Uterus (tissue), 4 donors: ENCODE measurements around the gene FHIT. TPM values are rescaled to one million over a fixed set of nuclear protein-coding genes. Genes with fewer than 3 reads are reported as not detected.

Experiments used
- DNase-seq, 2 donors: peaks; one replicate each; pipeline ENCODE4 v3.0.0-alpha.2; 2019 to 2020
- H3K27ac ChIP-seq, 2 donors: fragments of 200-600 bp; sonication (generic); 1 replicate in 1 of 2; 2 replicates in 1 of 2; pipeline ENCODE4 v1.5.1; 2016 to 2018
- H3K27me3 ChIP-seq, 2 donors: fragments of 200-600 bp; sonication (generic); one replicate each; pipeline ENCODE4 v1.5.1; 2018 to 2019; ENCODE audit warnings: control low read depth in 1 of 2
- H3K36me3 ChIP-seq, 2 donors: fragments of 200-600 bp; sonication (generic); one replicate each; pipeline ENCODE4 v1.5.1; 2019; ENCODE audit warnings: control low read depth in 1 of 2
- H3K4me1 ChIP-seq, 2 donors: fragments of 200-600 bp; sonication (generic); one replicate each; pipeline ENCODE4 v1.5.1; 2018 to 2019; ENCODE audit warnings: control low read depth in 1 of 2
- H3K4me3 ChIP-seq, 2 donors: fragments of 200-600 bp; sonication (generic); 1 replicate in 1 of 2; 2 replicates in 1 of 2; pipeline ENCODE4 v1.5.1; 2018 to 2019; ENCODE audit warnings: mild to moderate bottlenecking in 1 of 2
- H3K9me3 ChIP-seq, 2 donors: fragments of 200-600 bp; sonication (generic); one replicate each; pipeline ENCODE4 v1.5.1; 2019; ENCODE audit warnings: control low read depth in 1 of 2
- POLR2A ChIP-seq, 2 donors: fragments of 450-650 bp; IDR thresholded peaks; one replicate each; pipeline ENCODE4 v1.6.1; 2016; ENCODE audit warnings: antibody characterized with exemption in 2 of 2, mild to moderate bottlenecking in 1 of 2, moderate library complexity in 1 of 2
- intact Hi-C: fragments of 100-400 bp; cut with DNase I; formaldehyde crosslinking; loops from one replicate; pipeline ENCODE4 v1.15.1; 2023; ENCODE audit warnings: low total_unique reads
- total RNA-seq, 4 donors: library from RNA; depleted of rRNA in 3 of 4; stranded (reverse); fragments of >200 nt in 3 of 4; gene quantifications; one replicate each; pipeline versions ENCODE4 v1.1.0 to v1.2.4, GENCODE V29; 2014 to 2023
- TF ChIP-seq, protein P1 (sequence below), 4 experiments: fragments of 200-600 bp in 2 of 4; fragments of 450-650 bp in 2 of 4; sonication (generic) in 2 of 4; IDR thresholded peaks; one replicate each; pipeline ENCODE4 v1.5.1; 2016 to 2019; ENCODE audit warnings: antibody characterized with exemption in 4 of 4, mild to moderate bottlenecking in 2 of 4, moderate library complexity in 1 of 4
- donor health status: DM: yes; HTN: yes; CAD: no.

Gene FHIT
- total RNA-seq, 4 donors from 2014 or later: 1.3 to 15.2 (median 7.3) TPM

DNA sequence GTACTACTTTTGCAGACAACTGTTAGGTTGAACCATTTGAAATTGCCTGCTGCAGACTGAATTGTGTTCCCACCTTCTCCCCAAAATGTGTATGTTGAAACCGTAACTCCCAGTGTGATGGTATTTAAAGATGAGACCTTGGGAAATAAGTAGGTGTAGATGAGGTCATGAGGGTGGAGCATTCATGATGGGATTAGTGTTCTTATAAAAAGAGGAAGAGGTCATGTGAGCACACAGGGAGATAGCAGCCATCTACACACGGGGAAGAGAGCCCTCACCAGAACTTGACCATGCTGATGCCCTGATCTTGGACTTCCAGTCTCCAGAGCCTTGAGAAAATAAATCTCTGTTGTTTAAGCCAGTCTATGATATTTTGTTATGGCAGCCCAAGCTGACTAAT, 17.4 kb upstream of the FHIT start:
- no peak for TF ChIP-seq POLR2A (IDR thresholded peaks at IDR 0.05)
- TF ChIP-seq, protein P1, sequence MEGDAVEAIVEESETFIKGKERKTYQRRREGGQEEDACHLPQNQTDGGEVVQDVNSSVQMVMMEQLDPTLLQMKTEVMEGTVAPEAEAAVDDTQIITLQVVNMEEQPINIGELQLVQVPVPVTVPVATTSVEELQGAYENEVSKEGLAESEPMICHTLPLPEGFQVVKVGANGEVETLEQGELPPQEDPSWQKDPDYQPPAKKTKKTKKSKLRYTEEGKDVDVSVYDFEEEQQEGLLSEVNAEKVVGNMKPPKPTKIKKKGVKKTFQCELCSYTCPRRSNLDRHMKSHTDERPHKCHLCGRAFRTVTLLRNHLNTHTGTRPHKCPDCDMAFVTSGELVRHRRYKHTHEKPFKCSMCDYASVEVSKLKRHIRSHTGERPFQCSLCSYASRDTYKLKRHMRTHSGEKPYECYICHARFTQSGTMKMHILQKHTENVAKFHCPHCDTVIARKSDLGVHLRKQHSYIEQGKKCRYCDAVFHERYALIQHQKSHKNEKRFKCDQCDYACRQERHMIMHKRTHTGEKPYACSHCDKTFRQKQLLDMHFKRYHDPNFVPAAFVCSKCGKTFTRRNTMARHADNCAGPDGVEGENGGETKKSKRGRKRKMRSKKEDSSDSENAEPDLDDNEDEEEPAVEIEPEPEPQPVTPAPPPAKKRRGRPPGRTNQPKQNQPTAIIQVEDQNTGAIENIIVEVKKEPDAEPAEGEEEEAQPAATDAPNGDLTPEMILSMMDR (IDR thresholded peaks at IDR 0.05): no peak
- H3K4me1 ChIP-seq: no peaks in the 10 kb centered on the region
- no peak overlapping the region for H3K27ac ChIP-seq
- no peaks in the 10 kb centered on the region for H3K36me3 ChIP-seq
- intact Hi-C loops: no loop called here
- H3K4me3 ChIP-seq: no peak overlapping the region
- no peaks in the 10 kb centered on the region for H3K27me3 ChIP-seq
- no peak for DNase-seq
- no peaks in the 10 kb centered on the region for H3K9me3 ChIP-seq

DNA sequence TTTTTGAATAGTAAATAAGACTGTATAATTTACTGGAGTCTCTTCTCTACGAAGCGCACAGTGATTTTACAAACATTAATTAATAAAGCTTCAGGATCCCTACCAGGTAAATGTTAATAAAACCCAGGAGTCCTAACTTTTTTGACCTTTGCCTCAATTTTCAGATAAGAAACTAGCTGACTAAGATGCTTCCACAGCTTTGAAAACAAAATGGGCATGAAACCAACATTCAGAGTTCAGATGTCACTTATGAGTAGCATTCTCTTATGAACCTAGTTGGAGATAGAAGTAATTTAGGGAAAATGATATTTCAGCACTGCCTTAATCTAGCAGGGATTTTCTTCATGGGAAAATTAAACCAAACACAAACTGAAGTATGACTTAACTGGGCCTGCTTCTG, 13.0 kb upstream of the FHIT start:
- H3K4me3 ChIP-seq: no peak overlapping the region
- H3K27me3 ChIP-seq: no peaks in the 10 kb centered on the region
- no peak overlapping the region for H3K27ac ChIP-seq
- no peak for TF ChIP-seq POLR2A (IDR thresholded peaks at IDR 0.05)
- TF ChIP-seq, protein P1 (IDR thresholded peaks at IDR 0.05): no peak
- no peak for DNase-seq
- intact Hi-C loops: no loop called here
- H3K36me3 ChIP-seq: no peaks in the 10 kb centered on the region
- H3K4me1 ChIP-seq: no peaks in the 10 kb centered on the region
- H3K9me3 ChIP-seq: no peaks in the 10 kb centered on the region

DNA sequence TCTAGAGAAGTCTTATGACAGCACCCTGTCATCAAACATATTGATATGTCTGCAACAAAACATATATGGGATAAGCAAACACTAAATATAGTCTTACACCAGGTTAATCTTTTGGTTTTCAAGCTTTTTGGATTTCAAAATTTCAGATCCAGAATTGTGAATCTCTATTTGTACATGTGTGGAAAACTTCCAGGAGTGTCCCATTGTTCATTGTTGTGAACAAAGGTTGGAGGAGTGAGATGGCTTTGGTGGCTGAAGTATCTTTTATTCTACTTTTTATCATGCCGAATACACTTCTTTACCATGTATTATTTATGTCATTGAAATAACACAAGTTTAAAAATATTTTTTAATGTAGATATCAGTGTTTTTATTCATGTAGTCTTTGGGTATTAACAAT, 5.9 kb upstream of the FHIT start:
- intact Hi-C loops: no loop called here
- no peaks in the 10 kb centered on the region for H3K4me1 ChIP-seq

DNA sequence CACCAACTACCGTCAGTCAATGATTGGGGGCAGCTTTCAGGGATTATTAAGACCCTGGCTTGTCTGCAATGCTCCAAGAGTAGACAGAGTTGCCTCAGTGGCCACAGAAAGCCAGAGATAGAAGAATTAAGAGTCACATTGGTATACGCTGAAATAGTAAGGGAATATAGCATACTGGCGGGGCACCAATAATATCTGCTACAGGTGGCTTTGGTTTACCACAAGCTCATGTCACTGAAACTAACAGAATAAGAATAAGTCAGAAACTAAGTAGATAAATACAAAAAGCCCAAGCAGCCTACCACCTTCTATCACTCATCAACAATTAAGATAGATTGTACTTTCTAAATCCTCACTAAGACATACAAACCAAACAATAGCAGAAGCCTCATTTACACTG, 2.5 kb upstream of the FHIT start:
- TF ChIP-seq POLR2A (IDR thresholded peaks at IDR 0.05): no peak
- TF ChIP-seq, protein P1 (IDR thresholded peaks at IDR 0.05): no peak
- DNase-seq: no peak
- Histone ChIP-seq H3K36me3 (no peaks in the 10 kb centered on the region), H3K9me3 (no peaks in the 10 kb centered on the region), H3K4me1 (no peaks in the 10 kb centered on the region), H3K4me3 (no peak overlapping the region), H3K27ac (no peak overlapping the region), H3K27me3 (no peaks in the 10 kb centered on the region)
- intact Hi-C loops: no loop called here

More for the DNA sequence above, 5.9 kb upstream of the FHIT start:
- TF ChIP-seq, protein P1 (IDR thresholded peaks at IDR 0.05): no peak
- no peak for TF ChIP-seq POLR2A (IDR thresholded peaks at IDR 0.05)
- Histone ChIP-seq H3K27ac (no peak overlapping the region), H3K36me3 (no peaks in the 10 kb centered on the region), H3K27me3 (no peaks in the 10 kb centered on the region), H3K4me3 (no peak overlapping the region), H3K9me3 (no peaks in the 10 kb centered on the region)
- no peak for DNase-seq

DNA sequence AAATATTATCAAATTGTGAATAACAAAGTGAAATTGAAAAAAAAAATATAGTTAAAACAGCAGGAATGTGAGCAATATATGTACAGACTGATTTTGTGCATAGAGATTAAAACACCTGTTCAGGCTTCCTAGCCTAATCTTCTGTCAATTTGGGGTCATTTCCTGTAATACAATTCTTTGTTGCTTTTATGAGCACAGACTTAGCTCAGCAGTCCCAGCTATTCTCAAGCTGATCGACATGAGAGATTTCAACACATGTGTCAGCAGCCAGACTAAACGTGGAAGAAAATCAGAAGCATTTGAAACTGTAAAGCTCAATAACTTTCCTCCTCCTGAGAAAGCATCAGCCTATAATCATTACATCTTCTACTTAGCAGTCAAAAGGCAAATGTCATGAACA, 1.6 kb upstream of the FHIT start:
- intact Hi-C loops: no loop called here
- no peaks in the 10 kb centered on the region for H3K4me1 ChIP-seq
- no peaks in the 10 kb centered on the region for H3K27me3 ChIP-seq
- no peaks in the 10 kb centered on the region for H3K36me3 ChIP-seq
- H3K9me3 ChIP-seq: no peaks in the 10 kb centered on the region
- DNase-seq: no peak
- no peak for TF ChIP-seq POLR2A (IDR thresholded peaks at IDR 0.05)
- TF ChIP-seq, protein P1 (IDR thresholded peaks at IDR 0.05): no peak
- H3K27ac ChIP-seq: no peak overlapping the region
- H3K4me3 ChIP-seq: no peak overlapping the region
